GM12874 (cell line): Measurements from ENCODE around the gene RET.

Source experiments
- TF ChIP-seq, protein P1 (sequence below): IDR thresholded peaks from 2 replicates; pipeline ENCODE4 v1.5.1; 2011; ENCODE audit warnings: low read depth, mild to moderate bottlenecking, control low read depth, low read length, moderate library complexity; ENCODE audit not compliant: insufficient read depth

The RET gene

DNA sequence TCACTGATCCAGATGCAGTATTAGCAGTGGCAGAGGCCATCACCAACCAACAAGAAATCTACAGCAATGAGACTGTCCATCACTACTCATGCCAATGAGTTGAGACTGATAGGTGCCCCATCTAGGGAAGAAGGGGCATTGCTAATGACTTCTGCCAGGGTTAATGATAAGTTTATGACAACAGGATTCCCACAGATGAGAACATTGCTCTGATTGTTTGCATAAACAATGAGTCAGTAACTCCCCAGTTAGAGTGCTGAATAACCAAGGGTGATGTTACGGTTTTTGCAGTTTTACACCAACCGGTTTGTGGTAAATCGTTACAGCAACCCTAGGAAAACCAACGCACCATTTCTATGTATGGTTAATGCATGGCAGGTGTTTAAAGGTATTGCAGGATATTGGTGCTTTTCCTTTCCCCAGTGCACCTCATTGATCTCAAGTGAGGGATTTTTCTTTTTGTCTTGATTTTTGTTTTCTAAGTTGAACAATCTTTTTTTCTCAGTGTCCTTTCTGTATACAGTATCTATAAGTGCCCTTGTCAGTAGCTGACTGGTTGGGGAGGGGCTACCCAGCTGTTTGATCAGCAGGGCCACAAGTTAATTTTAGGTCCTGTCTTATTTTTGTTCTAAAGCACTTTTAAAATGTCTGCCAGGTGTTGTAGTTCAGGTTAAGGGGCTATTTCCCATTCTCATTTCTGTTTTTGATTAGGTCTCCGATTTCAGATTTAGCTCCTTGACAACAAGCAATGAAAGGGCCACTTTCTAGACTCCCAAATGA, 57.4 kb downstream of the RET start:
- TF ChIP-seq, protein P1, sequence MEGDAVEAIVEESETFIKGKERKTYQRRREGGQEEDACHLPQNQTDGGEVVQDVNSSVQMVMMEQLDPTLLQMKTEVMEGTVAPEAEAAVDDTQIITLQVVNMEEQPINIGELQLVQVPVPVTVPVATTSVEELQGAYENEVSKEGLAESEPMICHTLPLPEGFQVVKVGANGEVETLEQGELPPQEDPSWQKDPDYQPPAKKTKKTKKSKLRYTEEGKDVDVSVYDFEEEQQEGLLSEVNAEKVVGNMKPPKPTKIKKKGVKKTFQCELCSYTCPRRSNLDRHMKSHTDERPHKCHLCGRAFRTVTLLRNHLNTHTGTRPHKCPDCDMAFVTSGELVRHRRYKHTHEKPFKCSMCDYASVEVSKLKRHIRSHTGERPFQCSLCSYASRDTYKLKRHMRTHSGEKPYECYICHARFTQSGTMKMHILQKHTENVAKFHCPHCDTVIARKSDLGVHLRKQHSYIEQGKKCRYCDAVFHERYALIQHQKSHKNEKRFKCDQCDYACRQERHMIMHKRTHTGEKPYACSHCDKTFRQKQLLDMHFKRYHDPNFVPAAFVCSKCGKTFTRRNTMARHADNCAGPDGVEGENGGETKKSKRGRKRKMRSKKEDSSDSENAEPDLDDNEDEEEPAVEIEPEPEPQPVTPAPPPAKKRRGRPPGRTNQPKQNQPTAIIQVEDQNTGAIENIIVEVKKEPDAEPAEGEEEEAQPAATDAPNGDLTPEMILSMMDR: no peak

DNA sequence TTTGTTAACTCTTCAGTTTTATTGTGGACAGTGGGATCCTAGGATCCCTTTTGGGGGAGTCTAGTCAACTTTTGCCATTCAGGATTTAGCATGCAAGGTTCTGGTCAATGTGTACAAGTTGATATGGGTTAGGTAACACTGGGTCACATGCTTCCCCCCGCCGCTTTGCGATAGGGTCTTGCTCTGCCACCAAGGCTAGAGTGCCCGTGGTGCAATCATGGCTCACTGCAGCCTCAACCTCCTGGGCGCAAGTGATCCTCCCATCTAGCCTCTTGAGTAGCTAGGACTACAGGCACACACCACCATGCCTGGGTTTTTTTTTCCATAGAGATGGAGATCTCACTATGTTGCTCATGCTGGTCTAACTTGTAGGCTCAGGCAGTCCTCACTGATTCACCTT, 58.2 kb downstream of the RET start:
- TF ChIP-seq, protein P1: no peak

DNA sequence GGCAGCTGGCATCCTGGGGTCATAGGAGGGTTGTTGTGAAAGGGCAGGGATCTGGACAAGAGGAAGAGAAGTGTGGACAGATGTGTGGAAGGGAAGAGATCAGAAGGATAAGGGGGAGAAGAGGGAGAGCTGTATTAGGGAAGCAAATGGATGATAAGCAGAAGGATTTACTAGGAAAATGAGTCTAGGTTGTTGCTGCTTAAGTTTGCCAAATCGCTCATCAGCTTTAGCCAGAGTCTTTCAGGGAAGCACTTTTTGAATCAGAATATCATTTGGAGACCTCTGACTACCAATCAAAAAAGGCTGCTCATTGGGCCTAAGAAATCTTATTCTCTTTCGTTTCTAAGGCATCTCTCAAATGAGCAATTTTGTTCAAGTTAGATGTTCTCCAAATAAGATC, 58.8 kb downstream of the RET start:
- TF ChIP-seq, protein P1: no peak

DNA sequence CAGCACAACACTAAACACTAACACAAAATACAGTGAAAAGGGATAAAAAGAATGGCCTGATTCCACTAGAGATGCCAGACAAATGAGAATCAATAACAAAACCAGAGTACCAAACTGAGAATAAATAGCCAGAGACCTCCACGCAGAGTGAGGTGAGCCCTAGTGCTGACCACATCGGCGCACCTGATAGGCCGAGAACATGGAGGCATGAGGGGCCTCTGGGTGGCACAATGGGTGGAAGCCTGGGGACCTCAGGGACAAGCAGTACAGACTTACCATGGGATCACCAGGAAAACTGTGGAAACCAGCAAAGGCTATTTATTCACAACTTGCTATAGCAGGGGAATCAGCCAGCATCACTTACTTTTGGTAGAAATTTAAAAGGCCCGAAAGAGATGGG, 59.6 kb downstream of the RET start:
- TF ChIP-seq, protein P1: no peak

DNA sequence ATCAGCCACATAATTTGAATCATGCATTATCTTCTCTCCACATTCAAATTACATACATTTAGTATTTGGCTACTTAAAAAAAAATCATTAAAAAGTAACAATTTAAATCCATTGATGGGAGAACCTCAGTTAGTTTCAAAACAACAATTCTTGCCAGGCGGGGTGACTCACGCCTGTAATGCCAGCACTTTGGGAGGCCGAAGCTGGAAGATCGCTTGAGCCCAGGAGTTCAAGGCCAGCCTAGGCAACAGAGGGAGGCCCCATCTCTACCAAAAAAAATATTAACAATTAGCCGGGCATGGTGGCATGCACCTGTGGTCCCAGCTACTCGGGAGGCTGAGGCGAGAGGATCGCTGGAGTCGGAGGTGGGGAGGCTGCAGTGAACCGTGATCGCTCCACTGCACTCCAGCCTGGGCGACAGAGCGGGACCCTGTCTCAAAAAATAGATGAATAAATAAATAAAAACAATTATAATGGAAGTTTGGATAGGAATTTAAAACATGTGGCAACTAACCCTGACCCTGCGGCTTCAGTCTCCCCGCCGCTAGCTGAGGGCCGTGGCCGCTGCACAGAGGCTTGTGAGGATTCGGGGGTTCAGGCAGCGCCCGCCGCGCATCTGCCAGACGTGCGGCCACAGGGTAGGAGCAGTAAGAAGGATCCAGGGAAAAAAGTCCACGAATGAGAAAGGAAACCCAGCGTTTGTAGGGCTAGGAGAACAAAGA, 60.3 kb downstream of the RET start:
- TF ChIP-seq, protein P1: no peak

DNA sequence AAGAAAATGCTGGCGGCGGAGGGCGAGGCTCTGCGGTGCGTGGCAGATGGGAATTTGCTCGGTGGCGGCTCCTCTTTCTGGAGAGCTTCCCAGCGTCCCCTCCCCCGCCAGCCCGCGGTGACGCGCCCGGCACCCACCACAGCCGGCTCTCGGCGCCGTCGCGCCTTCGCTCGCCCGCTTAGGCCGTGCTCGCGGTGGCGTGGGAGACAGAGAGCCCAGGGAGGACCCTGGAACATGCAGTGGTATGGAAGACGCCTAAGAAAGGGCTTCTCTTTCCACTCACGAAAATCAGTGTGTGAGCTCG, 60.8 kb downstream of the RET start:
- TF ChIP-seq, protein P1: no peak

DNA sequence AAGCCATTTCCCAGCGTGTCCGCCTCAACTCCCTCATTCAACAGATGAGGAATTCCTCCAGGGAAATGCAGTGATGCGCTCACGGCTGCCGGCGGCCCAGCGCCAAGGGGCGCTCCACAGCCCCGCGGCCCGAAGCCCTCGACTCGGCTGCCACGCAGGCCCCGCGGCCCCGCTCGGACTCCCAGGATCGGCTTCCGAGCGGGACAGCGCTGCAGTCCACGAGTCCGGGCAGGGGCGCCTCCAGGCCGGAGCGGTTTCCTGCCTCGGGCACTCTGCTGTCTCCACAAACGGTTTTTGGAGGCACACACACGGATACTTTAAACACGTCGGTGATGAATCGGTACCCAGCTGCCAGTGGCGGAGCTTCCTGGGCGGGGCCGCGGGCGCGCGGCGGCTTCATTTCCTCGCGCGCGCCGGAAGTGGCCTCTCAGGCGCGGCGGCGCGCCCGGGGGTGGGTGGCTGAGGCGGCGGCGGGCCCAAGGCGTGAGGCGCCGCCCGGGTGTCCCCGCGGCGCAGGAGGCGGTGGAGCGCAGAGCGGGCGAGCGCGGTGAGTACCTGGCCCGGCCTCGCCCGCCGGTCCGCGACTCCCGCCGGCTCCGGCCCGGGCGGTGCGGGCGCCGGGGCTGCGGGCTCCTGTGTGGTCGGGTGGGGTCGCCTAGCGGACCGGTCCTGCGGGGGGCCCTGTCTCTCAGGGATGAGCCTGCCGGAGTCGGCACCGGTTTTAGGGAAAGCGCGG, 61.3 kb downstream of the RET start, which contains the start of gene CSGALNACT2:
CSGALNACT2 (plus strand) TSS at position 425 of the 736 bp plus-strand sequence. CDS start 16,705 bp downstream, outside the sequence.
- TF ChIP-seq, protein P1: no peak
